ENCODE results near the gene ODR4.

Gene ODR4

GRCh38 chr1:186438567-186438966 is 62.9 kb downstream of the ODR4 start:
- no peak for DNase-seq
- Mint-ChIP-seq H3K9me3 (no peaks in the 10 kb centered on the region), H3K36me3 (ENCODE audit: low read depth) (no peaks in the 10 kb centered on the region), H3K27me3 (ENCODE audit: low read depth, poor library complexity) (no peaks in the 10 kb centered on the region), H3K27ac (peak overlapping the region; percentile 0), H3K4me3 (no peak overlapping the region), H3K4me1 (no peaks in the 10 kb centered on the region)
- TF ChIP-seq, protein P1, sequence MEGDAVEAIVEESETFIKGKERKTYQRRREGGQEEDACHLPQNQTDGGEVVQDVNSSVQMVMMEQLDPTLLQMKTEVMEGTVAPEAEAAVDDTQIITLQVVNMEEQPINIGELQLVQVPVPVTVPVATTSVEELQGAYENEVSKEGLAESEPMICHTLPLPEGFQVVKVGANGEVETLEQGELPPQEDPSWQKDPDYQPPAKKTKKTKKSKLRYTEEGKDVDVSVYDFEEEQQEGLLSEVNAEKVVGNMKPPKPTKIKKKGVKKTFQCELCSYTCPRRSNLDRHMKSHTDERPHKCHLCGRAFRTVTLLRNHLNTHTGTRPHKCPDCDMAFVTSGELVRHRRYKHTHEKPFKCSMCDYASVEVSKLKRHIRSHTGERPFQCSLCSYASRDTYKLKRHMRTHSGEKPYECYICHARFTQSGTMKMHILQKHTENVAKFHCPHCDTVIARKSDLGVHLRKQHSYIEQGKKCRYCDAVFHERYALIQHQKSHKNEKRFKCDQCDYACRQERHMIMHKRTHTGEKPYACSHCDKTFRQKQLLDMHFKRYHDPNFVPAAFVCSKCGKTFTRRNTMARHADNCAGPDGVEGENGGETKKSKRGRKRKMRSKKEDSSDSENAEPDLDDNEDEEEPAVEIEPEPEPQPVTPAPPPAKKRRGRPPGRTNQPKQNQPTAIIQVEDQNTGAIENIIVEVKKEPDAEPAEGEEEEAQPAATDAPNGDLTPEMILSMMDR (IDR thresholded peaks at IDR 0.05) = no peak

DNA sequence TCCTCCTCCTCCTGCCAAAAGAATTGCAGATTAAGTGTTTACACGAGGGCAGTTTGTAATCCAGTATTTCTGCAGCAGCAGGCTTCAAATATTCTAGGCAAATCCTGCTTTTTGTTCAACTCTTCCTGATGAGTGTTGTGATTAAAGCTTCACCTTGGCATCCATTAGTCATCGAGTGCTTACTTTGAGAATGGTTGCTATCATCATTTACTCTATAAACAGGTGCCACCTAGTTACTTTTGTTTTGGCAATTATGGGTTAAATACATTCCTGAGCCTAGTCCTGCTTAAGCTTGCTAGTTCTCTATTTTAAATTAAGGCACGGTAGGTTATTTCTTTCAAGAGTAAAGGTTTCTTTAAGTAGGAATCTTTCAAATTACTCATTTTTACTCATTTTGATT is 64.9 kb downstream of the ODR4 start:
- Mint-ChIP-seq H3K9me3 (no peaks in the 10 kb centered on the region), H3K4me1 (no peaks in the 10 kb centered on the region), H3K4me3 (no peak overlapping the region), H3K27ac (no peak overlapping the region), H3K36me3 (ENCODE audit: low read depth) (no peaks in the 10 kb centered on the region), H3K27me3 (ENCODE audit: low read depth, poor library complexity) (no peaks in the 10 kb centered on the region)
- DNase-seq = no peak
- TF ChIP-seq, protein P1 (IDR thresholded peaks at IDR 0.05) = no peak

DNA sequence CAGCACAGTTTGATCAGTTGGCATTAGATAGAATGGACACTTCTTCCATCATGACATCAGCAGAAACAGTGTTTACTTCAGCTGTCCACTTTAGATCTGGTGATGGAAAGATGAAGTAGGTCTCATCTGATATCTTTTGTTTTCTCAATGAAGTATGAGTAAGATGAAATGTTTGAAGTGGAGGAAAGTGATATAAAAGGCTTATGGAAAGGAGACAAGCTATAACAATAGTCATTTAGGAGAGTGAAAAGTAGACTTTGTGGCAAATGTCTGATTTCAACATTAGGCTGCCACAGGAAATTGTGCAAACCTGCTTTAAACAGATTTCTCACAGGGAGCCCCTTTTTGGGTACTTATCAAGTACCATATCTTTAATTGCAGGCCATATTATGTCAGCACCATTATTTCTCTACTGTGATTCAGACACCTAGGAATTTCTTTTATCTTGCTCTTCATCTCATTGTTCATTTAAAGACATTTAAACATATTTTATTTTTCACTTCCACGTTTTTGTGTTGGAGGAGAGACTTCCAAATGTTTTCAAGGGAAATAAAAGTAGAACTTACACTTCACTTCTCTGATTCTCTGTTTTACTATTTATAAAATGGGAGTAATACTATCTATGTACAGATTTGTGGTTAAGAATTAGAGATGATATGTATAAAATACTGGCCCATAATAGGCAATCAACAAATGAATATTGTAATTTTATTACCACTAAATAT is 67.2 kb downstream of the ODR4 start:
- no peak overlapping the region for H3K27ac Mint-ChIP-seq
- H3K36me3 Mint-ChIP-seq (ENCODE audit: low read depth) = no peaks in the 10 kb centered on the region
- H3K9me3 Mint-ChIP-seq = no peaks in the 10 kb centered on the region
- H3K4me1 Mint-ChIP-seq = no peaks in the 10 kb centered on the region
- TF ChIP-seq, protein P1 (IDR thresholded peaks at IDR 0.05) = no peak
- no peaks in the 10 kb centered on the region for H3K27me3 Mint-ChIP-seq (ENCODE audit: low read depth, poor library complexity)
- DNase-seq = no peak
- no peak overlapping the region for H3K4me3 Mint-ChIP-seq

GRCh38 chr1:186443638-186444037 is 68.0 kb downstream of the ODR4 start:
- Mint-ChIP-seq H3K27me3 (ENCODE audit: low read depth, poor library complexity) (no peaks in the 10 kb centered on the region), H3K27ac (no peak overlapping the region), H3K4me3 (no peak overlapping the region), H3K4me1 (no peaks in the 10 kb centered on the region), H3K36me3 (ENCODE audit: low read depth) (no peaks in the 10 kb centered on the region), H3K9me3 (no peaks in the 10 kb centered on the region)
- TF ChIP-seq, protein P1 (IDR thresholded peaks at IDR 0.05) = no peak
- no peak for DNase-seq

GRCh38 chr1:186446152-186446551 is 70.5 kb downstream of the ODR4 start:
- Mint-ChIP-seq H3K9me3 (no peaks in the 10 kb centered on the region), H3K4me1 (no peaks in the 10 kb centered on the region), H3K27ac (no peak overlapping the region), H3K36me3 (ENCODE audit: low read depth) (no peaks in the 10 kb centered on the region), H3K4me3 (no peak overlapping the region), H3K27me3 (ENCODE audit: low read depth, poor library complexity) (no peaks in the 10 kb centered on the region)
- TF ChIP-seq, protein P1 (IDR thresholded peaks at IDR 0.05) = no peak
- no peak for DNase-seq

DNA sequence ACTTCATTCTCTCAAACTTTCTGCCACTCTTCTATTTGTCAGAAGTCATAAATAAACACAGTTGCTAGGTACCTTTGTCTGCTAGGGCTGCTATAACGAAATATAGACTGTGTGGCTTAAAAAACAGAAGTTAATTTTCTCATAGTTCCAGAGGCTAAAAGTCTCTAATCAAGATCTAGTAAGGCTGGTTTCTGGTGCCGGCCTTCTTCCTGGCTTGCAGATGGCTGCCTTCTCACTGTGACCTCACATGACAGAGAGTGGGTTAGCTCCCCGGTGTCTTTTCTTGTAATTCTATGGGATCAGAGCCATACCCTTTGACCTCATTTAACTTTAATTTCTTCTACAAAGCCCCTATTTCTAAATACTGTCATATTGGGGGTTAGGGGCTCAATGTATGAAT is 79.3 kb downstream of the ODR4 start:
- H3K27ac Mint-ChIP-seq = no peak overlapping the region
- TF ChIP-seq, protein P1 (IDR thresholded peaks at IDR 0.05) = no peak
- H3K27me3 Mint-ChIP-seq (ENCODE audit: low read depth, poor library complexity) = peaks cover 2% of the 10 kb centered on the region
- no peaks in the 10 kb centered on the region for H3K9me3 Mint-ChIP-seq
- H3K4me1 Mint-ChIP-seq = no peaks in the 10 kb centered on the region
- no peak overlapping the region for H3K4me3 Mint-ChIP-seq
- H3K36me3 Mint-ChIP-seq (ENCODE audit: low read depth) = no peaks in the 10 kb centered on the region
- no peak for DNase-seq
